Stimulated activated CD4-positive, alpha-beta T cell treated with anti-CD3 and anti-CD28 coated beads, Interleukin-2, amount 100 ng/mL, for 24 hours (primary cell): Measurements from ENCODE around the gene NUDT1.
"Not testable (repeated sequence)": the region's sequence is repeated elsewhere in the genome, so short reads cannot be mapped to it uniquely, and the experiment has no call there.

Experiments used
- DNase-seq, 2 donors: peaks; one replicate each; pipeline ENCODE4 v3.0.0-alpha.2; 2020

Gene NUDT1

GRCh38 chr7:2251381-2251780 lies 9.4 kb downstream of the NUDT1 start:
- no peak for DNase-seq

DNA sequence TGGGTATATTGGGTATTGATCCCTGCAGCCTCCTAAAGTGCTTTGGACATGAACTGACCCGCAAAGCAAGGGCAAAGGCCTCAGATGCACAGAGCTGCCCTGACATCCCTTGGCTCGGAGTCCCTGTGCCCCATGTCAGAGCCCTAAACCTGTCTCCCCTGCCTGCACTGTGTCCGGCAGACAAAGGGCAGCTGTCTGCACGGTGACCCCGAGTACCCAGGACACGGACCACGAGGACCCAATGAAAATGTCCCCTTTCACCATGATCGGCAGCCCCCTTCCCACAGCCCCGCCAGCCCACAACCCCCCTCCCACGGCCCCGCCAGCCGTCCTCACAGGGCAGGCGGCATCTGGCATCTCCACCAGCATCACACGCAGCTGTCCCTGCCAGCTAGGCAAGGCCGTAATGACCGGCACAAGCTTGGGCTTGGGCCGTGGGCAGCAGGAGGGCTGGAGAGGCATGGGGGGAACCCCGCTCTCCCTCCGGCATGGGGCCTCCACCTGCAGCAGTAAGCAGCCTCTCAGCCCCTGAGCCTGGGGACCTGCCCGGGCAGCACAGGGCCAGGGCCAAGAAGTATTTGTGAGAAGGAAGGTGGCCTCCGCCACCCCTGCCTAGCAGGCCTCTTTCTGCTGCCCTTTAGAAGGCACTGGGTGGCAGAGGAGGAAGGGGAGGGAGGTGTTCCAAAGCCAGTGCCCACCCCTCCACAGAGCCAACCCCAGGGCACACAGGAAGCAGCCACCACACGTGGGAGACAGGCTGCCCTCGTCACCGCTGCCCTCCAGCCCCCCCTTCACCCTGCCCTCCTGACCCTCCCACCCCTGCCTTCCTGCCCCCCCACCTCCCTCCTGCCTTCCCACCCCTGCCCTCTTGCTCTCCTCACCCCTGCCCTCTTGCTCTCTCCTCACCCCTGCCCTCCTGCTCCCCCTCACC lies 10.1 kb downstream of the NUDT1 start:
- DNase-seq: no peak

DNA sequence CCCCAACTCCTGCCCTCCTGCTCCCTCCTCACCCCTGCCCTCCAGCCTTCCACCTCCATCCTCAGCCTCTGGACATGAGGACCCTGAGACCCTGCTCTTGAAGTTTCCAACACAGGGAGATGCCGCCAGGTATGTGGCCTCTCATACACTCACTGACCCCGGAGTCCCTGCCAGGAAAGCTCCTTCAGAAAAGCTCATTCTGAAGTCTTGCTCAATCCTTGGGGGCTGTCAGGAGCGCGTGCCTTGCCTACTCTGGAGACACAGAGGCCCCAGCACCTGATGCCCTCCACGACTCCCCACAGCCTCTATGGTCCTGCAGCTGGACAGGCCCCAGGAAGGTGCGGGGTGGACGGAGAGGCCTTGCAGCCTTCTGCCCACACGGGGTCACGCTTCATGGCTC lies 11.0 kb downstream of the NUDT1 start:
- DNase-seq: no peak

DNA sequence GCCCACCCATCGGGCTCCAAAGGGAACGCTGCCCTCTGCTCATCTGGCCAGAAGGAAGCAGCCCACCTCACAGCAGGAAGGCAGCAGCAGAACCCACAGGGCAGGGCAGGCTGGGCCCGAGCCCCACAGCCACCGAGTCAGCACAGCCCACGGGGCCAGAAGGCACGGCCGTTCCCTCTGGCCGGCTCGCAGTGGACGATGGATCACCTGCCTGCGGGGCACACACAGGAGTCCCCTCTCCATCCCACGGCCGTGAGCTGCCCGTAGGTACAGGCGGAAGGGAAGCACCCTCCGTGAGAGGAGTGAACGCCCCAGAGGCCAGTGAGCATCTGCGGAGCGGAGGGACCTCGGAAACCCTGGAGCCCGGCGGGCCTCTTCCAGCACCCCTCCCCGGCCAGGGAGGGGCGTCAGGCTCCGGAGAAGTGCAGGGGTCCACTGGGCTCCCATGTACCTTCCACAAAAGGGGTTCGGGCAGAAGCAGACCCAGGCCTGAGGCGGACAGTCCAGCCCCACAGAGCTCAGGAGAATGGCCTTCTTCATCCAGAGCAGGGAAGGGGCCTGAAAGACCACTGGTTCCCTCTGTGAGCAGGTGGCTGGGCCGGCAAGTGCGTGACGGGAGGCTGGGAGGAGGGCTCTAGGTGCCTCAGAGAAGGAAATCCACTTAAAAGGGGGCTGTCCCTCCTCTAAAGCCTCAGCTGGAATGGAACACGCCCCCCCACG lies 11.7 kb downstream of the NUDT1 start:
- no peak for DNase-seq

GRCh38 chr7:2254429-2255144 lies 12.6 kb downstream of the NUDT1 start:
- no peak for DNase-seq

GRCh38 chr7:2255145-2256139 lies 13.4 kb downstream of the NUDT1 start:
- no peak for DNase-seq

- no peak for DNase-seq
These were observed 14.4 kb downstream of the NUDT1 start for GRCh38 chr7:2256306-2257045.

GRCh38 chr7:2257046-2257551 lies 15.1 kb downstream of the NUDT1 start:
- DNase-seq: no peak

GRCh38 chr7:2257651-2258050 lies 15.6 kb downstream of the NUDT1 start:
- DNase-seq: no peak

DNA sequence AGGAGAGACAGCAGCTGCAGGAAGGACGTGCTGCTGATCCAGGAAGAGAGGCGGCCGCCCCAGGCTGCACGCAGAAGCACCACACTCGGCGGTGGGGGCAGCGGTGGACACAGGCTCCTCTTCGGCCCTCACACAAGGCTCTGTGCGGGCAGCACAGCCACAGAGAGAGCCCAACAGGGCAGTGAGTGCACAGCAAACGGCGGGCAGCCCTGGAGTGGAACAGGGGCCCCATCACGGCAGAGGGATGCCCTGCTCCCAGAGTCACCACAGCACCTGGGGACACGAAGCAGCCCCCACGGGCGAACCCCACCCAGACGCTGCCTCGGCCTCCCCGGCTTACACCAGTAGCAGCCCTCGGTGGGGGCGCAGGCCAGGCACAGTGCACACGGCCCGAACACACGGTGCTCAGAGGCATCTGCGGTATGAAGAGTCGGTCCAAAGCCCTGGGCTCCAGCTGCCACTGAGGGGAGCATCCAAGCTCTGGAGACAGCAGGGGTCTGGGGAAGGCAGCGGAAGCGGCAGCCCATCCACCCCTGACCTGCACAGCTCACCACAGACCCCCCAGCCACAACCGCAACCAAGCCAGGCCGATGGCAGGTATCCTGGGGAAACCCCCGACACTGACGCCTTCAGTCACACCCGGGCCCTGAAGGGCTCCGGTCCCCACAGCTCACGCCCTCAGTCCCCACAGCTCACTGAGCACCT lies 16.8 kb downstream of the NUDT1 start:
- no peak for DNase-seq

DNA sequence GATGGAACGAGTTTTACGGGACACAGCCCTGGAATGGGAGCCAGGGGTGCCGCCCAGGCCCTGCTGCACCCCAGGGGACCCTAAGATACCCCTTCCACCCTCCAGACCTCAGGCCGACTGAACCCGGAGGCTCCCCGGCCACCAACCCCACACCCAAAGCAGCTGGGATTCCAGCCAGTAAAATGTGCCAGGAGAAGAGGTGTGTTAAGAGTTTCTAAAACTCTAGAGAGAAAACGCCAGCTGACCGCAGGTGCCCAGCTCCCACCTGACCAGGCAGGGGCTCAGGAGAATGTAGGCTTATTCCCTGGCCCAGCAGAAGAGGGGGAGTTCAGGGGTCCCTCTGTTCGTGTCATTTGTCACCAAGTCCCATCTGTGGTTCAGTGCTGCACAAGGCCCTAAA lies 17.5 kb downstream of the NUDT1 start:
- no peak for DNase-seq

- no peak for DNase-seq
These were observed 18.8 kb downstream of the NUDT1 start for GRCh38 chr7:2260820-2261219.

- DNase-seq: no peak
These were observed 19.6 kb downstream of the NUDT1 start for GRCh38 chr7:2261611-2262010.

DNA sequence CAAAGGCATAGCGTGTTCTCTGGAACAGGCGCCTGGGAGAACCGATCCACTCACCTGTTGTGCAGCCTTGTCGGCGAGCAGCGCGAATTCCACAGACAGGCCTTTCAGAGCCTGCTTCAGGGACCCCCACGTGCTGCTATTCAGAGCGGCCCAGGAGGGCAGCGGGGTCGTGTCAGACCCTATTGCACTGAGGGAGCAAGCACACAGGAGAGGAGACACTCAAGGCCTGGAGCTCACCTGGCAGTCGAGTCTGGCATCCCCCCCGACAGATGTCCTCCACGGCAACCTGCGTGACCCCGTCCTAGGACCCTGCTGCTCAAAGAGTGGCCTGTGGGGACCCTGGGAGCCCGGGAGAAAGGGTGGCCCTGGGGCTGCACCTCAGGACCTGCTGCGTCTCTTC lies 21.1 kb downstream of the NUDT1 start:
- DNase-seq: no peak

DNA sequence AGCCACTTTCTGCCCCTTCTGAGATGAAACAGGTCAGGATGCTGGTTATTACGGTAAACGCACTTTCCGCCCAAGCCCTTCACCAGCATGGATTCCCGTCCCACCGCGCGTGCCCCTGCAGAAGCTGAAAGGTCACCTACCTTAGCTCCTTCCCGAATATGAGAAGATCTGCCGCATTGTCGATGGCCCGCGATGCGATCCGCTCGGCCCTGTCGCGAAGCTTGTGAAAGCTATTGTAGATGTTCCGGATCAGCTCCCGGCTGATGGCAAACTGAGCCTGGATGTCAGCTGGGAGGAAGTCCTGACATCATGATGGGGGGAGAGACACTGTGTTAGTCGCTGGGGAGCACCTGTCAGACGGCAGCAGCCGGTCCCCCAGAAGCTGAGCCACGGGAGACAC lies 22.1 kb downstream of the NUDT1 start:
- DNase-seq: no peak

- DNase-seq: no peak
These were observed 24.9 kb downstream of the NUDT1 start for GRCh38 chr7:2266911-2267310.

DNA sequence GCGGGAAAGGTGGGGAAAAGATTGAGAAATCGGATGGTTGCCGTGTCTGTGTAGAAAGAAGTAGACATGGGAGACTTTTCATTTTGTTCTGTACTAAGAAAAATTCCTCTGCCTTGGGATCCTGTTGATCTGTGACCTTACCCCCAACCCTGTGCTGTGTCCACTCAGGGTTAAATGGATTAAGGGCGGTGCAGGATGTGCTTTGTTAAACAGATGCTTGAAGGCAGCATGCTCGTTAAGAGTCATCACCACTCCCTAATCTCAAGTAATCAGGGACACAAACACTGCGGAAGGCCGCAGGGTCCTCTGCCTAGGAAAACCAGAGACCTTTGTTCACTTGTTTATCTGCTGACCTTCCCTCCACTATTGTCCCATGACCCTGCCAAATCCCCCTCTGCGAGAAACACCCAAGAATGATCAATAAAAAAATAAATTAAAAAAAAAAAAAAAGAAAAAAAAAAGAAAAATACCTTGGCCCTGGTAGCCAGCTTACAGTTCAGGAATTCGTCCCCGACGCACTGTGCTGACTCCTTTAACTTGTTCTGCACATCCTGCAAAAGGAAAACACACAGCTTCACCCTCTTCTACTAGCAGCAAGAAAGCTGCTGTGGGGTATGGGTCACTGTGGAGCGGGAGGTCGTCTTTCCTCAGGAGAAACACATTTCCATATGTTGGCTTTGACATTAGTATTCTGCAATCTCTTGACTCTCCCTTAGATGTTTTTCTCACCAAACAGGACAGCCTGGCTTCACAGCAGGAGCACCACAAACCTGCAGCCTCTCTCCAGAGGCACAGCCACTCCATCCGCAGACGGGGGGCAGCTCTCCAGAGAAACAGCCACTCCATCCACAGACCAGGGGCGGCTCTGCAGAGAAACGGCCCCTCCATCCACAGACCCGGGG lies 27.3 kb downstream of the NUDT1 start:
- DNase-seq: not testable (repeated sequence)

- no peak for DNase-seq
These were observed 28.0 kb downstream of the NUDT1 start for GRCh38 chr7:2269991-2270460.

DNA sequence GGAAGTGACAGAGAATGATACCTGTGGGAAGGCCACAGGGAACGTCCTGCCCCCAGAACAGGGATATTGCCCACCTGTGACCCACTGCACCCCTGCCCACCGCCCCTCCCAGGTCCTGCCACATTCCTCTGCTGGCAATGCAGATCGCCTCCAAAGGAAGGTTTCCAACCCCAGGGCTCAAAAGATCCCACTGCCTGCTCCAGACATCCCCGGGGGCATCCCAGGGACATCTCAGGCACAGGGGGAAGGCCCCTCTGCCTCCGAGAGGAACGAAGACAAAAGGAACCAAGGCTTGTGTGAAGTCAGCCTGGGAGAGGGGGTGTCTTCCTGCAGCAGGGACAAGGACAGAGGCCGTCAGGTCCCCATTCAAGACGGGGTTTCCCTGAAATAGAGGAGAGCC lies 28.5 kb downstream of the NUDT1 start:
- DNase-seq: no peak
